Heart left ventricle (tissue), 13 donors: ENCODE results near the gene KCNMB2.

Experiments
- POLR2A ChIP-seq, 2 donors: fragments of 450-650 bp; IDR thresholded peaks; one replicate each; pipeline ENCODE4 v1.6.1; 2017; ENCODE audit warnings: antibody characterized with exemption in 2 of 2, mild to moderate bottlenecking in 2 of 2, moderate library complexity in 2 of 2
- TF ChIP-seq, protein P1 (sequence below), 12 donors: fragments of 200-600 bp; sonication (generic) in 4 of 12; IDR thresholded peaks; one replicate each; pipeline versions ENCODE4 v1.5.0 to v1.8.0; 2018 to 2022; ENCODE audit warnings: antibody characterized with exemption in 12 of 12, mild to moderate bottlenecking in 5 of 12
- donor health status: ischemic (EF 13 %, LVEDD 7.1; RV severe dilation, severe dysfunction).
- donor health status: DM: no; HTN: yes; CAD: no.
- donor health status: DM: no; HTN: no; CAD: no.
- donor health status: ischemic (EF 25% LVEDD 6.9; RV normal size, moderate dysfunction).
- donor health status: ischemic (EF 25% LVEDD 5.7; RV mildly dilated, moderate dysfunction).
- donor health status: ischemic (EF 35%, LVEDD 5.7; RV mildly dilated, moderate dysfunction).
- donor health status: nonischemic (EF 11% LVEDD 7.7; RV severe dilation, severe dysfunction).
- donor health status: DM: yes; HTN: yes; CAD: no.
- donor health status: PGD.
- donor health status: ischemic (EF 29% LVEDD 5.4; RV normal size, mild dysfunction).
- donor health status: nonischemic (EF 23%, LVEDD 6.1; RV moderate dilation, normal function).

DNA sequence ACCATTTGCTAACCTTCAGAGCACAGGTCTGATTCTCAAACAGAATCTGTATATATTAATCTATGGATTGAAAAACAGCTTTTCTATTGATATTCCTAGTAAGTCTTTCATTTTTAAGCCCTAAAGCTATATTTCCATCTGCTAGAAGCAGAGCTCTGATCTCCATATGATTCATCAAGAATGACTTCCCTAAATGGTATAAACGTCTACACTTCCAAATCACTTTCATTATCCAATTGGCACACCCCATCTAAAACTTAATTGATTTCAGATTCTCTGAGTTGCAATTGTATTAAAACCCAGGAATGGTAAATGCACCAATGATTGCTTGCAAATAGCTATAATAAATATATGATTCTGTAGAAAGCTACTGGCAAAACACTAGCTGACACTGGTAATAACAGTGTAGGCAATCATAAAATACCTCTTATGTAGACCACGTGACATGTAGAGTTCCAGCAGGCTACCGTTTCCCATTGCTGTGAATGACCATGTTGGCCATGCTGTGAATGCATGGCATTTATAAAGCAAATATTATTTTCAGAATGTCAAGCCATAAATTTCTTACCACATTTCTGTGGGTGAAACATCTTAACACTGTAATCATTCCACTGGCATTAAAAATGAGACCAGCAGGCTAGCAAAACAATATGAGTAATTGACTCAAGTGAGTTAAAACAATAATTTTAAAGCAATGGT, 309.3 kb downstream of the KCNMB2 start:
- TF ChIP-seq, protein P1, sequence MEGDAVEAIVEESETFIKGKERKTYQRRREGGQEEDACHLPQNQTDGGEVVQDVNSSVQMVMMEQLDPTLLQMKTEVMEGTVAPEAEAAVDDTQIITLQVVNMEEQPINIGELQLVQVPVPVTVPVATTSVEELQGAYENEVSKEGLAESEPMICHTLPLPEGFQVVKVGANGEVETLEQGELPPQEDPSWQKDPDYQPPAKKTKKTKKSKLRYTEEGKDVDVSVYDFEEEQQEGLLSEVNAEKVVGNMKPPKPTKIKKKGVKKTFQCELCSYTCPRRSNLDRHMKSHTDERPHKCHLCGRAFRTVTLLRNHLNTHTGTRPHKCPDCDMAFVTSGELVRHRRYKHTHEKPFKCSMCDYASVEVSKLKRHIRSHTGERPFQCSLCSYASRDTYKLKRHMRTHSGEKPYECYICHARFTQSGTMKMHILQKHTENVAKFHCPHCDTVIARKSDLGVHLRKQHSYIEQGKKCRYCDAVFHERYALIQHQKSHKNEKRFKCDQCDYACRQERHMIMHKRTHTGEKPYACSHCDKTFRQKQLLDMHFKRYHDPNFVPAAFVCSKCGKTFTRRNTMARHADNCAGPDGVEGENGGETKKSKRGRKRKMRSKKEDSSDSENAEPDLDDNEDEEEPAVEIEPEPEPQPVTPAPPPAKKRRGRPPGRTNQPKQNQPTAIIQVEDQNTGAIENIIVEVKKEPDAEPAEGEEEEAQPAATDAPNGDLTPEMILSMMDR (IDR thresholded peaks at IDR 0.05) = no peak
- TF ChIP-seq POLR2A (IDR thresholded peaks at IDR 0.05) = no peak
